HG03108 (cell line): ENCODE measurements around the gene ALDH8A1.

Experiments
- ATAC-seq: cut with Tn5 transposase; IDR thresholded peaks from one replicate; pipeline ENCODE4 v1.9.1; 2021; ENCODE audit warnings: moderate library complexity; ENCODE audit not compliant: unreplicated experiment

Gene ALDH8A1

GRCh38 chr6:134951494-134952263, 1.8 kb upstream of the ALDH8A1 start:
- ATAC-seq = no peak

DNA sequence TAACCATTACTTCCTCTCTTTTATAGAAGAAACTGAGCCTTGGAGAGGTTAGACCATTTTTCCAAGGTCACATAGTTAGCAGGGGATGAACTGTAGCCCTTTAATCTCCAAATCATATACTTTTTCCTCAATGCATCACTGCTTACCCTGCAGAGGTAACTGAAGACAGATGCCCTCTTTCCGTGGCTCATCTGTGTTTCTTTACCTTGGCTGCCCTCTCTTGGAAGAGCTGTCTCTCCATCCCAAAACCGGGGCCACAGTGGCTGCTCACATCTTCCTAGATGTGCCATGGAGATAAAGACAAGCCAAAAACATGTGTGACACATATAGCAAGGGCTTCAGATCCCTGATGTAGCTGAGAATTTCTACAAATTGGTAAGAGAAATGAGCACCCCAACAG, 581 bp upstream of the ALDH8A1 start:
- ATAC-seq = no peak

GRCh38 chr6:134948691-134949090, 1.2 kb downstream of the ALDH8A1 start:
- ATAC-seq = no peak

GRCh38 chr6:134948142-134948541, 1.8 kb downstream of the ALDH8A1 start:
- no peak for ATAC-seq

DNA sequence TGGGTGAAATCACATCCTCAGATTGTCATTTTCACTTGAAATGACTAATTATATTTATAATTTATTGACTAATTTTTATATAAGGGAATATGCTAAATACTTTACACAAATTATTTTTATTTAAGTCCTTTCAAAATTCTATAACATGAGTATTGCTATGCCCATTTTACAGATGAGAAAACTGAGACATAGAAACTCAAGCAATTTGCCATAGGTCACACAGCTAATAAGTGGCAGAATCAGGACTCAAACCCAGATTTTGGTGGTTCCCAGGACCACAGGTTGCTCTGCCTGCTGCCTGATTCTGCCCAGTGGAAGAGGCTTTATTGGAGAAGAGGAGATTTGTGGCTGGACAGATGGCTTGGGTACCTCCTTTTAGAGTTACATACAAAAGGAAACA, 4.9 kb downstream of the ALDH8A1 start:
- ATAC-seq = no peak

GRCh38 chr6:134943522-134944111, 6.3 kb downstream of the ALDH8A1 start:
- ATAC-seq = no peak

DNA sequence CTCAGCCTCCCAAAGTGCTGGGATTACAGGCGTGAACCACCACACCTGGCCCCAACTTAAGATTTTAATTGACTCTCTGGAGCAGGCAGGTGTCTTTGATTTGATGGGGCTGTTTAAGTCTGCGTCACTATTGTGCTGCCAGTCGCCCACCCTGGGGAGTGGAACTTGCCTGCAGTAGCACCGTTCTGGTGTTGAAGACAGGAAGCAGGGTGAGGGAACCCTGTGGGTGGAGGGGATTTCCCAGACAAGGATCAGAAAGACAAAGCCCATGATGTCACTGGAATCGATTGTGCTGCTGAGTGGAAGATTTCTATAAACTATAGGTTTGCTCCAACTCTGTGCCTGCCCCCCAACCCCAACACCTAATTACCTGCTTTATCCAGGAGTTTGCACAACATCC, 11.0 kb downstream of the ALDH8A1 start:
- no peak for ATAC-seq

GRCh38 chr6:134937426-134937825, 12.5 kb downstream of the ALDH8A1 start:
- ATAC-seq = no peak

DNA sequence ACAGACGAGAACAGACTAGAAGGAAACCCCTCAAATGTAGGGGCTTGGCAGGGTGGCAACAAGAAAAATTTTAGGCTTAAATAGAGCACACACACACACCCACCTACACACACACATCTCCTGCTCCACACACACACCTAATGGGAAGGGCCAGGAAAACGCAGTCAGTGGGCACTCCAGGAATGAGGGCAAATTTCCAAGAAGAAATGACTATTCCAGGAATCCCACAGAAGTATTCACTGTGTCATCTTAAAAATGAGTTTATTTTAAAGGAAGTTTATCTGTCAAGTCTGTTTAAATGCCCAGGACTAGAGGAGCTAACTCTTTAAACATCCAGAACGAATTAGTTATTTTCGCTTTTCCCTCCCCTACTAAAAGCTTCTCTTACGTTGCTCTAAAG, 13.0 kb downstream of the ALDH8A1 start:
- no peak for ATAC-seq

GRCh38 chr6:134936476-134936875, 13.4 kb downstream of the ALDH8A1 start:
- ATAC-seq = no peak

GRCh38 chr6:134934793-134935485, 15.0 kb downstream of the ALDH8A1 start:
- ATAC-seq = no peak

DNA sequence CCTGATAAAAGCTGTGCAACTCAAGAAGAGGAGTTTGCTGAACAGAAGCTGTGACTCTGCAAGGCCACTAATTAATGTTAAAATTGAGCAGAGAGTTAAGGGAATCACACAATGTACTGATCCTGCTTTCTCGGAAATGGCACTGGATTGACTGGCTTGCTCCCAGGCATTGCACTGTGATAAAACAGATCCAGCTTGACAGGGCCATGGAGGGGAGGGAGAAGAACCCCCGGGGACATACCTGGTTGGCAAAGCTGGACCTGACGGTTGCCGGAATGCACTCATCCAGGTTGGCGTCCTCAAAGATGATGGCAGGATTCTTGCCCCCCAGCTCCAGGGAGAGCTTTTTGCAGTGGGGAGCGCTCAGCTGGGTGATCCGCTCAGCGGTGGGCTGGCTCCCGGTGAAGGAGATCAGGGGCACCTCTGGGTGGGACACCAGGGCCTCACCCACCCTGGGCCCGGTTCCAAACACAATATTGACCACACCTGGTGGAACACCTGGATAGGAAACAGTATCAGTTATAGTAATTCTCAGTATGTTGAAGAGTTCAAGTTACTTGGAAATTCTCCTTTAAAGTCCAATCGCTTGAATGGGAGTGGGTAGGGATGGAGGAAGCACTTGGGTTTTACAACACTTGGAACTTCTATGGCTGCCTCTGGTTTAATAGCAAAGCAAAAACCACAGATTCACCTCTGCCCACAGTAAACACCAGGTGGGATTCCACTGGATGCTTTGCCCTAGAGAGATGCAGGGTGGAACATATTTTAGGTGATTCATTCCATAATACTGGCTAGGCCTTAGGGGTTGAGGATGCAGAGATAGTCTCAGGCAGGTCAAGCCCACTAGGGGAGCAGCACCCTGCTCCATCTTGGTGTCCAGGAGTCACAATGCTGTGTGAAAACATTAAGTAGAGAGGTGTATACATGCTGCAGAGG, 17.1 kb downstream of the ALDH8A1 start:
- no peak for ATAC-seq

- no peak for ATAC-seq
Measured at GRCh38 chr6:134932098-134932497, 17.8 kb downstream of the ALDH8A1 start.

DNA sequence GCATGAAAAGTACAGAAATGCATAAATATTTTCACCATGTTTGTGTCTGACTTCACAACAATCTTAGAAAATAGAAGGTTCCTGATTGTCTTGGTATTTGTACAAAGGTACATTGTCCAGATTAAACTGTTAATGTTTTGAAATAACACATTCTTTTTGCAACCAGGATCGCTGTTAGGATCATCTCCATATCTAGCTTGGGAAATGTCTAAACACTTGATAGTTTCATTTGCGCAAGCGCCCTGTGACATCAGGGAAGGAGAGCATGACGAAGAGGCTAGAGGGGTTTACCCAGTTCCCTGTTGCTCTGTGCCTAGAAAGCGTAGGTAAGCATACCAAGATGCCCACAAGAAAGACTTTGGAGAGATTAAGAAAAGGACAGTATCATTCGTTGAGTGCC, 19.4 kb downstream of the ALDH8A1 start:
- no peak for ATAC-seq

DNA sequence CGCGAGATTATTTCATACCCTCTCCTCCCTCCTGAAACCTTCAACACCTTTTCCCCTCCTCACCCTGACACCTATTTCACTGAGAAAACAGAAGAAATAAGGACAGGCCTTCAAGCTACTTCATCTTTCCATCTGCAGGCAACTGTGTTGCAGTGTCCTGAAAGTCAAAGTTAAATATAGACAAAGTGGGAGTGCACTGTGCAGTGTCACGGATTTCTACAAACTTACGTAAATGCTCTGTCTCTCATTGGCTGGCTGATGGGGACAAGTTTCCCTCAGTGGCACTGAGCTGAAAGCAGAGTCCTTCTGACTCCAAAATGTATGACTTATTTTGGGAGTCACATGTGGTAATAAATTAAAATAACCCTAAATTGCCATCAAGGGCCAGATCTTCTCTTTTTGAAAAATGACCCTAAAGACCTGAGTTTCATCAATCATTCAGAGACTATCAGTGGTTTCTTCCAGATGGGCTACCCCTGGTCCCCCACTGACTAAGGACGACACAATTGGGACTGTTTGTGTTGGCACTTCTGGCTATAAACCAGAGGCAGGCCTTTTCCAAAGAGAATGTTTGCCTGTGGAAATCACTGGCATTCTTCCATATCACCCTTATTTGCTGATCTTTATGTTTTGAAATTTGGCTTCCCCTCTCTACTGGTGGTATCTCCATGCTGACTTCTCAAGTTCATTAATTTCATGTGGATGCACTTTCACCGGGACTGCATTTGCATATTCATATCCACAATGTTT, 21.6 kb downstream of the ALDH8A1 start:
- ATAC-seq = no peak

DNA sequence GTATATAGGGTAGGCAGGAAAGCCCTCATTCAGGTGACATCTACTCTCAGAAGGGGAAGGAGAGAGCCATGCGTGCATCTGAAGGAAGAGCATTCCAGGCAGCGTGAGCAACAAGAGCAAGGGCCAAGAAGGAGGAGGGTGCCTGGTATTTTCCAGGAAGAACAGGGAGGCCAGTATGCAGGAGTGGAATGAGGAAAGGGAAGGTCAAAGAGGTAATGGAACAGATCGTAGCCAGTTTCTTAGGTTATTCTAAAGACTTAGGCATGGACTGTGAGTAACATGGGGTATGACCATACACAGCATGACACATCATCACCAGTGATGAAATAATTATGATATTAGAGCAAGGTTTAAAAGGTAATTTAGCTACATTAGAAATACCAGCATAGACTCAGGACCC, 24.1 kb downstream of the ALDH8A1 start:
- no peak for ATAC-seq

DNA sequence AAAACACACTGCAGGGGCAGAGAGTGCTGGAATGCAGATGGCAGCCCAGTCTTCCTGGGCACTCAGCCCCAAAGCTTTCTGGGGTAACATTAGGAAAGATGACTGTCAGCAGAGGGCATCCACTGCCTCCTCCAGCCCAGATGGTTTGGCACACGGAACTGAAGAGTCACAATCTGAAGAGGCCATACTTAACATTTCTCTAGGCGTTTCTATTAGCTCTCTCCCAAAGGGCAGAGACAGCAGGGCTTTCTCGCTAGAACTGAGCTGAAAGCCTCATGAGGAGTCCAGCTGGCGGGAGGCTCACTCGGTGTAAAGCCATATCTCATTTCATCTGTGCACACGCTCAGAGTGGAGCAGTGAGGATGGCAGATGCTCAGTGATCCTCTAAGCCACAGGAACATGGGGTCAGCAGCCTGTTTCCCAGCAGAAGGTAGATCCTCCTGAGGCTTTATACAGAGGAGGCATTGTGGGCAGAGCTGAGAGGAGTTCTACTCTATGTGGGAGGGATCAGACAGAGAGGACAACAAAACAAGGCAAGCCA, 28.1 kb downstream of the ALDH8A1 start:
- no peak for ATAC-seq

DNA sequence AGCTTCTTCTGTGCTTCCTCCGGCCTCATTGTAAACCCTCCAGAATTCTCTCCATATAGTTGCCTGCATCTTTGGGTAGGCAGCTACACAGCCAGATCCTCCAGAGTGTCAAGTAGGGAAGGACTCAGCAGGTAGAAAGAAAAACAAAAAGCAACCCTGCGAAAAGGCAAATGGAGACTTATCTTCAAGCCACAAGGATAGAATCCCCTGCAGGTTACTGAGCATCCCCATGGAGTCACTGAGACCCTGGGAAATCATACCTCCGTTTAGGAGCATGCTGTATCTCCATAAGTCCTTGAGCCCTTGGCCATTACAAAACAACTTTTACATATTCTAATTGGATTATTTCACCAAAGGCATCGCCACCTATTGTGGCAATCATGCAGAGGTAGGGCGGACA, 28.6 kb downstream of the ALDH8A1 start:
- ATAC-seq = no peak

DNA sequence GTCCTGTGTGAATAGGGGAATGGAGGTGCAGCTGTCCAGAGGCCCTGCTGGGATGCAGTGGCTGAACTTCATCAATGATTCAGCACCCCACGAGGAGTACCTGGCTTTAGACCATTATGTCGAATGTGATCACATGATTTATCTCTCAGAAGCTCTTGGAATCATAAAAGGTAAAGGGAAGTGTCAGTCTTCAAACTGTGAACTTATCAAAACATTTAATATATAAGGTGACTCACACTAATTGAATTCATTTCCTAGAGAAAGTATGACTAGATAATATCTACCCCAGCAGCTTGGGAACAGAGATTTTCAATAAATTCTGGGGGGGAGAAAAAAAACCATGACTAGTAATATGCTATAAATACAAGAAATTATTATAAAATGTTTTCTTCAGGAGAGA, 29.5 kb downstream of the ALDH8A1 start:
- ATAC-seq = no peak

- ATAC-seq = no peak
Measured at GRCh38 chr6:134918418-134918961, 31.4 kb downstream of the ALDH8A1 start.
